RWPE2 (cell line): ENCODE data around the gene C2CD4B.
A peak's percentile ranks its signal among the peaks of the same experiment; 100 is the strongest.

ENCODE experiments used
- ATAC-seq: fragments of 200-7000 bp; cut with Tn5 transposase; 3 replicates; pipeline ENCODE4 v1.9.1; 2021; ENCODE audit warnings: low read depth
- DNase-seq: peaks from one replicate; pipeline ENCODE4 v3.0.0-alpha.2; 2020; ENCODE audit warnings: low spot score
- H3K27ac ChIP-seq: fragments of 450-650 bp; 2 replicates; pipeline ENCODE4 v1.5.1; 2017; ENCODE audit warnings: mild to moderate bottlenecking; ENCODE audit not compliant: poor library complexity, severe bottlenecking
- H3K27me3 ChIP-seq: fragments of 250-450 bp; sonication (Bioruptor Pico); 2 replicates; pipeline ENCODE4 v1.5.1; 2021; ENCODE audit warnings: mild to moderate bottlenecking, moderate library complexity; ENCODE audit not compliant: insufficient read depth, poor library complexity, severe bottlenecking
- H3K36me3 ChIP-seq: fragments of 250-450 bp; sonication (Bioruptor Pico); 2 replicates; pipeline ENCODE4 v1.5.1; 2020; ENCODE audit warnings: low read depth, mild to moderate bottlenecking, moderate library complexity
- H3K4me1 ChIP-seq: fragments of 250-450 bp; sonication (Bioruptor Pico); 2 replicates; pipeline ENCODE4 v1.5.1; 2021; ENCODE audit warnings: mild to moderate bottlenecking, moderate library complexity; ENCODE audit not compliant: insufficient read depth, poor library complexity, severe bottlenecking
- H3K4me3 ChIP-seq: fragments of 250-450 bp; sonication (Bioruptor Pico); 2 replicates; pipeline ENCODE4 v1.5.1; 2021; ENCODE audit warnings: mild to moderate bottlenecking, moderate library complexity; ENCODE audit not compliant: severe bottlenecking
- H3K9me3 ChIP-seq: fragments of 250-450 bp; sonication (Bioruptor Pico); 2 replicates; pipeline ENCODE4 v1.5.1; 2021; ENCODE audit warnings: mild to moderate bottlenecking, moderate library complexity; ENCODE audit not compliant: severe bottlenecking
- CTCF ChIP-seq: fragments of 450-650 bp; IDR thresholded peaks from one replicate; pipeline ENCODE4 v1.5.1; 2017; ENCODE audit warnings: mild to moderate bottlenecking, moderate library complexity; ENCODE audit not compliant: poor library complexity, severe bottlenecking

C2CD4B gene

GRCh38 chr15:62124176-62124972, 40.7 kb downstream of the C2CD4B start:
- Histone ChIP-seq H3K27me3 (no peaks in the 10 kb centered on the region), H3K27ac (peak overlapping the region; percentile 80), H3K4me1 (peaks cover 25% of the 10 kb centered on the region), H3K4me3 (no peak overlapping the region), H3K36me3 (no peaks in the 10 kb centered on the region), H3K9me3 (no peaks in the 10 kb centered on the region)
- ATAC-seq (peak; percentile 82), DNase-seq (no peak)
- no peak for TF ChIP-seq CTCF

- Histone ChIP-seq H3K9me3 (no peaks in the 10 kb centered on the region), H3K4me3 (no peak overlapping the region), H3K27ac (no peak overlapping the region), H3K36me3 (no peaks in the 10 kb centered on the region), H3K4me1 (peaks cover 32% of the 10 kb centered on the region), H3K27me3 (no peaks in the 10 kb centered on the region)
- ATAC-seq (no peak), DNase-seq (no peak)
- no peak for TF ChIP-seq CTCF
Measured at GRCh38 chr15:62122249-62122648, 42.8 kb downstream of the C2CD4B start.

GRCh38 chr15:62121273-62122015, 43.6 kb downstream of the C2CD4B start:
- DNase-seq (no peak), ATAC-seq (no peak)
- Histone ChIP-seq H3K9me3 (no peaks in the 10 kb centered on the region), H3K4me1 (peaks cover 32% of the 10 kb centered on the region), H3K36me3 (no peaks in the 10 kb centered on the region), H3K27me3 (no peaks in the 10 kb centered on the region), H3K27ac (no peak overlapping the region), H3K4me3 (no peak overlapping the region)
- no peak for TF ChIP-seq CTCF

GRCh38 chr15:62120776-62121175, 44.3 kb downstream of the C2CD4B start:
- Histone ChIP-seq H3K4me1 (peaks cover 32% of the 10 kb centered on the region), H3K27ac (no peak overlapping the region)
- ATAC-seq = no peak

More at GRCh38 chr15:62120776-62121175, 44.3 kb downstream of the C2CD4B start:
- Histone ChIP-seq H3K36me3 (no peaks in the 10 kb centered on the region), H3K9me3 (no peaks in the 10 kb centered on the region), H3K27me3 (no peaks in the 10 kb centered on the region), H3K4me3 (no peak overlapping the region)
- DNase-seq = no peak
- TF ChIP-seq CTCF = no peak
